ENCODE results near the gene USP27X.
A peak's percentile ranks its signal among the peaks of the same experiment; 100 is the strongest.

The USP27X gene

DNA sequence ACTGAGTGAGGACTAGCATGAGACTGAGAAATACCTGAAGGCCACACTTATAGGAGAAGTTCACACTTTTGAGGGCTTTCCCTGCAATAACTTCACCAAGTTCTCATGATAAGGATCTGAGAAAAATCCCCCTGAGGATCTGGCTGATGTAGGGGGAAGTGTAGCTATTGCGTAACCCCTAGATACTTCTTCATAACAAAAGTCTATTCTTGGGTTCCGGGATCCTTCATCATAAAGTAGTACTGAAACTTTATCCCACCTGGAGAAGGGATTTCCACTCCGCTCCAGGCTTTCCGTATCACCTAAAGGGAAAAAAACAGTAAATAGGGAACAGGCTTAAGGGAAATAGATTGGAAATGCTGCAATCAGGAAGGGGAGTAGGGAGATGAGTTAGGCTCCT, 13.3 kb downstream of the USP27X start:
- DNase-seq: no peak

DNA sequence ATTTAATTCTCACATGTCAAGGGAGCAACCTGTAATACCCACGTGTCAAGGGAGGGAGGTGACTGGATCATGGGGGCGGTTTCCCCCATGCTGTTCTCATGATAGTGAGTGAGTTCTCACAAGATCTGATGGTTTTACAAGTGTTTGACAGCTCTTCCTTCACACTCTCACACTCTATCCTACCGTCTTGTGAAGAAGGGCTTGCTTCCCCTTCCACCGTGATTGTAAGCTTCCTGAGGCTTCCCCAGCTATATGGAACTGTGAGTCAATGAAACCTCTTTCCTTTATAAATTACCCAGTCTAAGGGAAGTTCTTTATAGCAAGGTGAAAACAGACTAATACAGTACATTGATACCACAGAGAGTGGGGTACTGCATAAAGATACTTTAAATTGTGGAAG, 17.7 kb downstream of the USP27X start:
- DNase-seq: no peak

DNA sequence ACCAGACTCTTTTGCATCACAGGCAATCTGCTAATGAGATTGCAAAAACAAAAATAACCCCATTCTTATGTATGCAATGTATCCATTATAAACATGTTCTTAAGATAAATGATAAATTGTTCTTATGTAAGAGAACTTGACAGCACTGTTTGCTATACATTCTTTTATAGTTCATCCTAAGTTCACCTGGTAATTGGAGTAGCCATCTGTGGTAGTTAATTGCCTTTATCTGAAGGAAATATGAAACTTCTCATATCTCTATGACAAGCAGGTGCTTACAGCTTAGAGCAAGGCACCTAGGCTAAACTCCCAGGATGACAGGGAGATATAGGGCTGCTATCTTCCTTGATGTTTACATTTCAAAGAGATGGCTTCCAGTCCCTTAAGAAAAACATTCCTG, 21.8 kb downstream of the USP27X start:
- no peak for DNase-seq

DNA sequence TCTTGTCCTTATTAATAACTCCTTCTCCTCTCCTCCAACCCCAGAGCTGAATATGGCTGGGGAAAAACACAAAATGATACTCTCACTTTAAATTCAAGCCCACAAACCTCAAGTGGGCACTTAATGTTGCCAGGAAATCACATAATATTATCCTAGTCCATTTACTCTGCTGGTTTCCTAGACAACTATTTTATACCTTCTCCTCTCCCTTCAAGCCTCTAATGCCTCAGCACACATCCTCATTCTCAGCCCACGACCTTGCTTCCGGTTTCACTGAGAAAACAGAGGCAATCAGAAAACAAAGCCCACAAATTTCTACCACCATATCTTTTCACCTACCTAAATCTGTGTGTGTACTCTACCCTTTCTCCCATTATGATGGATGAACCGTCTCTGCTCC, 31.1 kb downstream of the USP27X start:
- DNase-seq: no peak

DNA sequence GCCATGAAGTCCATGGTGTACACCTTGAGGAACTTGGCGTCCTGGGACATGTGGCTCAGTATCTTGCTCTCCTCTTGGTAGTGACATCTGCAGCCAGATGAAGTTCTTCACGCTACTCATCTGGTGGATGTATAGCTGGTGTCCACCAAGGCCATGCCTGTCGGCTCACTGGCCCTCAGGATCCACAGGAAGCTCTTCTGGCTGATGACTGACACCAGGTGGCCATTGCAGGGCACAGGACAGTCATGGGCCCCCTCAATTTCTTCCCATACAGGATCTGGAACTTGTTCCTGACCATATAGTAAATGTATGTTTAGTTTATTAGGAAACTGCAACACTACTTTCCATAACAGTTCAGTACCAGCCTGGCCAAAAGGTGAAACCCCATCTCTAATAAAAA, 32.8 kb downstream of the USP27X start:
- no peak for DNase-seq

DNA sequence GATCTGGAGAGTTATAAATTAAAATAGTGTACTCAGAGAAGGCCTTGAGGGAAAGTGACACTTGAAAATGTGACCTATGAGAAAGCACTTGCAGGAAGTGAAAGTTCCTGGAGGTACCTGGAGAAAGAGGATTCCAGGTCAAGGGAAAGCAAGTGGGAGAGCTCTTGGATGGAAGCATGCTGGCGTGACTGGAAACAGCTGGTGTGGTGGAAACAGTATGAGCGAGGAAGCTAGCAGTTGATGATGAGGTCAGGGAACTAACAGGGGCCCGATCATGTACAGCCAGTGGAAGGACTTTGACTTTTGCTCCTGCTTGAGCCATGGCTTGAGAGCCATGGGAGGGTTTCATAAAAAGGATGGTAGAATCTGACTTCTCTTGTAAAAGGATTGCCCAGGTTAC, 33.6 kb downstream of the USP27X start:
- no peak for DNase-seq

DNA sequence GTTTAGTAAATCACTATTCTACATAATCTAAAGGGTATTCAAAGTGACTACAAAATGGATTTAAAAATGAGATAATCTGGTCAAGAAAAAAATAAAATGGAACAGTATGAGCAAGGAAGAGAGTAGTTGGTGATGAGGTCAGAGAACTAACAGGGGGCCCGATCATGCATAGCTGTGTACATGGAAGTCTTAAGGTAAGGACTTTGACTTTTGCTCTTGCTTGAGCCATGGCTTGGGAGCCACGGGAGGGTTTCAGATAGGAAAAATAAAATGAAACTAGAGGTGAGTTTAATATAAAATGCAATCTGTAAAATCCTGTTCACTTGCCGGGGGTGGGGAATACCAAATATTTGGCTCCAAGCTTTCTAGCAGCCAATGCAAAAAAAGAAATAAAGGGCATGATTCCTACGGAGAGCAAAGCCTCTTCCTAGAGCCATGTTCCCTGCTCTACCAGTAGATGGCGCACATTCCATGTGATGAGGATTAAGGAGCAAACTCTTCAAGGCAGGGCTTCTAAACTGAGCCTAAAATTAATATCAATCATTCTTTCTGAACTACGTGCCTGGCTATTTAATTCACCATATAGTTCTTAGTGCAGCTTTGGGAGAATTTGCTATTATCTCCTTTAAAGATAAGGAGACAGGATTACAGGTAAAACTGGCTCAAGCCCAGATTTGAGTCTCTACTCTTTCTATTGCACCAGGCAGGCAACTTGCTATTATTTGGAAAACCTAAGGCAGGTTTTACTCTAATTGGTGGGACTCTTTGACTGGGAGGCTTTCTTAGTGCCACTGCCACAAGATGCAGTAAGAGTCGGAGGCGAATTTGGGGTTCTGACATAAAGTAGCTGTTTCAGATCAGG, 36.3 kb downstream of the USP27X start:
- no peak for DNase-seq

DNA sequence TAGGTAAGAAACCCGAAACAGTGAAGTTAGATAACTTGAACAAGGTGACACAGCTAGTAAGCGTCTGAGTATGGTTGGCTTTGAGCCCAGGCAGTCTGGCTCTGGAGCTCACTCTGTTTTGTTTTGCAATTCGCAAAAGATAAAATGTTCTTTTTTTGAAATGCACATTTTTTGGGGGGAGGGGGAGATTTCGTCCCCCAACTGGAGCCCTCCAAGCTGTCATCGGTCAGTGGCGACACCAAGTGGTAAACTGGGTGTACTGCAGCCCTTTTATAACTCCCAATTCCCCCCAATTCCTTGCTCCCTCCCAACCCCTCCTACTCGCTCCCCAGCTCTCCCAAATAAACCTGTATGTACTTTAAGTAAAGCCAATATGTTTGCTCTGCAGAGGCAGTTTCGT, 40.3 kb downstream of the USP27X start:
- no peak for DNase-seq

DNA sequence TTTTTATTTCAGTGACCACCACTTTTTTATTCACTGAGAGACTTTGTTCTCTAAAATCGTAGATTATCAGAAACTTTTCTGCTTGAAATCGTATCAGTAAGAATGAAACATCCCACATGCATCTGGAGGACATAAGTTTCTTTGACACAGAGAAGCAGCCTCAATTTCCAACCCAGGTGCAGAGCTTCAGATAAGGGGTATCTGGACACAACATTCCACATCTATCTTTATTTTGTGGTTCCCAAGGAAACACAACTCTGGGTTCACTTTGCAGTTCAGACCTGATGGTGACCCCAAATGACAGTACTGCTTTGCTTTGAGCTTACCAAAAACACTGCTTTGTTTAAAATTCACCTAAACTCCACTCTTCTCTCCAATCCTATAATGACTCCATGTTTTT, 41.8 kb downstream of the USP27X start:
- DNase-seq: no peak

DNA sequence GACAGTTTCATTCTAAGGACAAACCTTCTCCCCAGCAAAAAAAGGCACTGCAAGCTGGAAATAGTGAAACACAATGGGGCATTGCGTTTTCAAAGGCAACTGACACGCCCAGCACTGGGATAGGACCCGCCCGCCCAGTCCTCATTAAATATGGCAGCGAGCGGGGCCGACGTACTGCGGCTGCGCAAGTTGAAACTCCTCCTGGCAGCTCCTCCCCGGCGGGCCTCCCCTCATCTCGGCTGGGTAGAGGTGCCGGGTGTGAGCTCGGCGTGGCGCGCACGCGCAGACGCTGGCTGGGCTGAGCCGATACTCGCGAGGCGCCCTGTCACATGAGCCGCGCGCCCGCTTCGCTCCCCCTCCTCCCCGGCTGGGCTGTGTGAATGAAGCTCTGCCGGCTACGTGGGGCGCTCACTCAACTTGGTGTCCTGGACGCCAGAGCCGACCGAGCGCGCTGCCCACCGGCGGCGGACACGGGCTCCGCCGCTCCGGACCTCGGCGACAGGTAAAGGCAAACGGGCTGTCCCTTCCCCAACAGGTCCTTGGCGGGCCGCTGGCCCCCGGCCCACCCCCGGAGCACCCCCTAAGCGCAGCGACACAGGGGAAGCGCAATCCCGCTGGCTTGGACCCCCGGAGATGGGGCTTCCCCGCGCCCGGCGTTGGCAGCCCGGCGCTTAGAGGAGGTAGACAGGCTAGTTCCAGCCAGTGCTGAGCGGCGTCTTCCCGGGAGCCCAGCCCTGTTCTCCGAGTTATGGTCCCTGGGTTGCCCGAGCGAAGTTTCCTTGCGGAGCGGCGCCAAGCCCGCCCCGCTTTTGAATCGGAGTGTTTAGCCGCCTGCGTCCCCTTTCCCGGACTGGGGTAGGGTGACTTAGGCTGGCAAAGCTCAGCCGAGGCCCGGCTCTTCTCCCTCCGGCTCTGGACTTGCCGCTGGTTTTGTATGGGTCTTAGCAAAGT, 43.3 kb downstream of the USP27X start, which contains the start of gene CLCN5:
CLCN5 (plus strand) TSS at position 306 of the 951 bp plus-strand sequence. CDS start 2,703 bp downstream, outside the sequence.
- peak; percentile 91 for DNase-seq

DNA sequence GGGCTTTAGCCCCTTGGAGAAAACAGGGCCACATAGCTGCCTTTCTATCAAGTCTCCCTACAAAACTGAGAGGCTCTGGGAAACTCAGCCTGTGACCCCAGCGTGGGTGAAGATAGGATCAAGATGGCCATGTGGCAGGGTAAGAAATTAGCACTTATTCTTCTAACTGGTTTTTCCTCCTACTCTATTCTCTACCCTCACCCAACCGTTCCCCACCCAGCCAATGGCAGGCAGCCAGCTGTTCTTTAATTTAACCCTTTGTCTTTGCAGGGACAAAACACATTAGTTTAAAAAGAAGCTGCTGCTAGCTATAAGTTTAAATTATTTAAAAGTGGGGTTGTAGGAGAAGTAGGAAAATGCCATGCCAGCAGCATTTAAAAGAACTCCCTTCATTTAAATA, 45.9 kb downstream of the USP27X start:
- DNase-seq: no peak

DNA sequence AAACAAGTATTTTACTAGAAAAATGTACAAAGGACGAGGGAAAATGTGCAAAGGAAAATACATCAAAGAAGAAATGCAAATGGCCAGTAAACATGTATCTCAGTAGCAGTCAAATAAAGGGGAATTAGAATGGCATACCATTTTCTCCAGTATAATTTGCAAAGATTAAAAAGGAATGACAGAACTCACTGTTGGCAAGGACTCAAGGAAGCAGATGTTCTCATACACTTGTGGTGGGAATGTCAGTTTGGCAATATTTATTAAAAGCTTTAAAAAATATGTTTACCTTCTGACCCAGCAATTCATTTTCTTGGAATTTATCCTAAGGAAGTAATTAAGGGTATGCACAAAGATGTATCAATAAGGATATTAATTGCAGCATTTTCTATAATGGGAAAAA, 50.8 kb downstream of the USP27X start:
- no peak for DNase-seq
